NCI-H774 (cell line): ENCODE results near the gene LRRTM4.
"Not testable (repeated sequence)": the region's sequence is repeated elsewhere in the genome, so short reads cannot be mapped to it uniquely, and the experiment has no call there.

ENCODE experiments used
- DNase-seq: peaks from one replicate; lab custom pipeline; 2025; lab: John Stamatoyannopoulos, UW

Gene LRRTM4

DNA sequence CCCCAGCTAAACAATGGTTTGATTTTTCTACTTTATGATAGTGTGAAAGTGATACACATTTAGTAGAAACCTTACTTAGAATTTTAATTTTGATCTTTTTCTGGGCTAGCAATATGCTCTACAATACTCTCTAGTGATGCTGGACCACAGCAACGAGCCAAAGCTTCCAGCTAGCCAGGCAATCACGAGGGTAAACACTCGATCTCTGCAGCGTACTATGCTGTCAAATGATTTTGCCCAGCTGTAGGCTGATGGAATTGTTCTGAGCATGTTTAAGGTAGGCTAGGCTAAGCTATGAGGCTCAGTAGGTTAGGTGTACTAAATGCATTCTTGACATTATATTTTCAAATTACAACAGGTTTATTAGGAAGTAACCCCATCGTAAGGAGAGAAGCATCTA lies 207.5 kb downstream of the LRRTM4 start:
- DNase-seq = peak; percentile 55

DNA sequence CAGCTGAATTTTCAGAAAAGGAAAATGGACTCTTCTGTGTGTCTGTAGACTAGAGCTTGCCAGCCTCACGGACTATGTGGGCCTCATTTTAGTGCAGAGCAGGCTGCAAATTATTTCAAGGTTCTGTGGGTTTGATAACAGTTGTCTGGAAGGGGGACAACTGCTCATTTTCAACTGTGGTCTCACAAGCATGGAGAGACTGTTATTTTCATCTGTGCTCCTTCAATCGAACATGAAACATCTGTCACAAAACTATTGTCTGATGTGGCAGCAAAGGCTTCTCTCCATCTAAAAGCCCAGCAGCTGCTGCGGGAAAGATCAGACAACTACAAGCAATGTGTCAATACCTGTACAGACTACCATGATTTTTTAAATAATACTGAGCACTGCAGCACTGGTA lies 211.8 kb downstream of the LRRTM4 start:
- no peak for DNase-seq

DNA sequence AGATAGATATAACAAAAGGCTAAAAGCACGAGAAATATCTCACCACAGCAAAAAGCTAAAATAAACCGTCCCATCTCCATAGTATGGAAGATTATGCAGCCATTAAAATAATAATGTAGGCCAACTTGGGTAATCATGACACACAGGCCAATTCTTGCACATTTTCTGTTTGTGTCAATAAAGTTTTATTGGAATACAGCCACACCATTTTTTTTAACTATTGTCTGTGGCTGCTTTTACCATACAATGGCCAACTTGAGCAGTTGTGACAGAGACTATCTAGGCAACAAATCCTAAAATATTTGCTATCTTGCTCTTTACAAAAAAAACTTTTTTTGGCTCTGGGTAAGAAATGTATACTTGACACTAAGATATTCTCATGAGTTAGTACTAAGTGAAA lies 212.5 kb downstream of the LRRTM4 start:
- DNase-seq = no peak

DNA sequence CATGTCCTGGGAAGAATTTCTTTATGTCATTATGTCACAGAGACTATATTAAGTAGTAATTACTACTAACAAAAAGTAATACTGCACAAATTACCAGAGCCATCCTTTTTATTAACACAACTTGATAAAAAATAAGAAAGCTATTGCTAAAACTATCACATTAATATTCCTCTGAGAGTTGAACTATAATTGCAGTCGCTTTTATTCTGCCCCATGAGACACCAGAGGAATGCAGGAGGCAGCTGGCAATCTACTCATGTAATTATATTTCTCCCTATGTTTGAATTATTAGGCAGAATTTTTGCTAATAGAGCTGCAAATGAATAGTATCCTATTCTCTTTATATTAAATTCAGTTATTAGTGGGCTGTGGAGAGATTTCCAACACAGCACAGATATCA lies 220.7 kb downstream of the LRRTM4 start:
- DNase-seq = no peak

DNA sequence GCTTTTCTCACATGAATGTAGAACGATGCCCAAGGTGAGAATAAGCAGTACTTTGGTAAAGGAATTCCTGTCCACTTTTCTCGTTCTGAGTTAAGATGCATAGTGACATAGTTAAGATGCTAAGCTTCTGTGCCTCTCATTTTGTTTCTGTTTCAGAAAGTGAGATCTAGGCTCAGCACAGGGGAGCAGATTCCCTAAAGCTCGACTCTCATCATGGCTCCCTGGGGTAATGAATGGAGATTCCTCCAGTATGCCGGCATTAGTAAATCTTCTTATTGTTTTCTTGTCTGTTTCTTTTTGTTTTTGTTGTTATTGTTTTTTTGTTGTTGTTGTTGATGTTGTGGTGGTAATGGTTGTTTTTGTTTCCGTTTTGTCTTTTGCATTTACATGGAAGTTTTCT lies 225.4 kb downstream of the LRRTM4 start:
- DNase-seq = no peak

DNA sequence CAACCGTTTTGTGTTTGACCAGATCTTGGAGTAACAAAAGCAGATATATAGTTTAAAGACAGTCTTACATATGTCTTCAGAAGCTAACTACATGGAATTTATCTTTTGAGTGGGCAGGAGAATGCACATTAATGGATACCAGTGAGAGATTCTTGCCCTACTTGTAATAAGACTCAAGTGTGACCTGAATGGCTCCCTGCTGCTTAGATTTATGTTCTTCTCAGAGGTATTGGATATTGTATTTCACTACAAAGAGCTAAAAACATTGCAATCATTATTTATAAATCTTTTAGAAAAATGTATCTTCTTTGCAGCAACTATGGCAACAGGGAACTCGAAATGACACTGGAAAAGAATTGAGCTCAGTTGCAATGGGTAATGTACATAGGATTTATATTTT lies 227.7 kb downstream of the LRRTM4 start:
- DNase-seq = no peak

DNA sequence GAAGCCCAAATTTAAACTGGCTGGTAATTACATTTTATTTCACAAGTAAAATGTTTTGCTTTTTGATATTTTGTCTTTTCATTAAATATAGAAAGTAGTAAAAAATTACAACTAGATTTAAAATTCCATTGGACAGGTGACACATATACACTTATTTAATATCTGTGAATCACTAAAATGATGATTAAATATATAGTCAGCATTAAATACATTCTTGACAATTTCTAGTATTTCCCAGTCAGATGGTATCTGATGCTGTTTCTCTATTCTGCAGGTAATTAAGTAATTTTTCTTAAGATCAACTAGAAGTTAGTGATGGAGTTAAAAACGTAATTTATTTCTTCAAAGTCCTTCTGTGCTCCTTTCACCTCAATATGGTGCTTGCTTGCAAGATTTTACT lies 237.8 kb downstream of the LRRTM4 start:
- no peak for DNase-seq

DNA sequence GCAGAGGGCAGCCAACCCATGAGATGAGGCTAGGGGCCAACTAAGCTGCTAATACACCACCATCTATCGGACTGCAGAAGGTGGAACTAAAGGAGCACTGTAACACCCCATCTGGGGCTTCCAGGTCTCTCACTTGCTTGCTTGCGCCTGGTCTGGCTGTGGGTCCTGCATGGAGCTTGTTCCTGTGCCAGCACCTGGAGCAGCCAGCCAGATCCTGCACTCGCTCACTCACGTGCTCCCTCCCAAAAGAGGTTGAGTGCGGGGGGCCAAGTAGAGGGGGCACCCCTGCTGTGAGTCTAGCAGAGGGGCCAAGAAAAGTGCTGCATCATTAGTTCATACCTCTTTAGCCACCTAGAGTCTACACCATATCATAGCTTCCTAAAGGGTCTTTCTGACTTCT lies 250.9 kb downstream of the LRRTM4 start:
- no peak for DNase-seq

DNA sequence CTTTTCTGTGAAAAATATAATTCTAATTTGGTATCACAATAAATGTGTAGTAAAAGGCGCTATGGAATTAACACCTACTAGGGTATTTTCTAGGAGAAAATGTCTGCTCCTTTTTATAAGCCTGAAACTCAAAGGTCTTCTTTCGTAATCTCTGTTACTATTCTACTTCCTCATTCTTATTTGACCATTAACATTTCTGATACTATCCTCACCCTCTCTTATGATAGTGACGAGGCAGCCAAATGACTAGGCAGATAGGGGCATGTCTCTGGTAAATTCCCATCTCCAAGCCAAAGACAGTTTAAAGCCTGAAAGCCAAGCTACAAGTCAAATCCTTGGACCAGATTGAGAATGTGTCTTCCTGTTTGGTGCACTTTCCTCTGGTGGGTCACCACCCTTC lies 251.7 kb downstream of the LRRTM4 start:
- DNase-seq = no peak

DNA sequence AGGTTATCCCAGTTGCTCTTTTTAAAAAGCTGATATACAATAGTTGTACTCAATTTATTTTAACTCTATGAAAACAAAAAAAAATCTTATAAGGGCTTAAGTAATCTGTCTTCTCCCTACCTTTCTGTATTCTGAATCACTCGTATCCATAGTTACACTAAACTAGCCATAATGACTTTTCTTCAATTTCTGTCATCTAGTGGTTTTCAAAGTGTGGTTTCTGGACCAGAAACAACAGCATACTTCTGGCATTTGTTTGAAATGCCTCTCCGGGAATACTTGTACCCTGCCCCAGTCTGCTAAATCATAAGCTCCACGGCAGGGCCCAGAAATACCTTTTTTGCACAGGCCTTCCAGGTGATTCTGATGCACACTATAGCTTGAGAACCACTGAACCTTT lies 253.6 kb downstream of the LRRTM4 start:
- DNase-seq = no peak

DNA sequence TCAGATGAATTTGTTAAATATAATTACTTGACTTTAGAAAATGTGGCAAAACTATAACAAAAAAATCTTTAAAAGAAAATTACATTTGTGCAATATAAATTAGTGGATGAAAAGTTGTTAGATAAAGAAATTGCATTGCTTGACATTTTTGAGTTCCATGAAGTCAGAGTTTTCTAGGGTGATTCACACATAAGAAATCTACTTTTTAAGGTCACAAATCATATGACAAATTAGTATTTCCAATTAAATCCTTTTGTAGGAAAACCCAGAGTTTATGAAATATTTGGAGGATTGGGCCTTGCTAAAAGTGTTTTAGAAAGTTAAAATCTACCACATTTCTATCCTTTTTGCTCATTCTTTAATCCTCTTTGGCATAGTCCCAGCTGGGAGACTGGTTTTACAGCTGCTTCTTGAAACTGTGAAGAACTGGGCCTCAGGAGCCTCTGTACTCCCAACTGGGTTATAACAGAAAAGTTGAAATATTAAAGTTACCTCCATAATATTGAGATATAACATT lies 289.2 kb downstream of the LRRTM4 start:
- no peak for DNase-seq

DNA sequence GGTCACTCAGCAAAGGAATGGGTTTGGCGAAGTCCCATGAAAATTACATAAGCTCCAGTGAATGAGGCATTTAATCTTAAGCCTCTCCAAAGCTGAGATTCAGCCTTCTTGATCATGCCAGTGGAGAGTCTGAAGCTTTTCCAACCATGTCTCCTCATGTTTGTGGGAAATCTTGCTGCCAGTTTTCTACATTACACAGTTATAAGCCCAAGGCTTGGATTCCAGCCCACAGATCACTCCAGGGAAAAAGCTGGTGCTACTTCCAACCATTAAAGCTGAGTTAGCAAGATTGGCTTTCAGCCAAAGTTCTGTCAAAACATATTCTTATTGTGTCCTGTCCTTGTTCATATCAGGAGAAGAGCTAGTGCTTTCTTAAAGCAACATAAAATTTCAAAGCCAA lies 293.8 kb downstream of the LRRTM4 start:
- DNase-seq = no peak

DNA sequence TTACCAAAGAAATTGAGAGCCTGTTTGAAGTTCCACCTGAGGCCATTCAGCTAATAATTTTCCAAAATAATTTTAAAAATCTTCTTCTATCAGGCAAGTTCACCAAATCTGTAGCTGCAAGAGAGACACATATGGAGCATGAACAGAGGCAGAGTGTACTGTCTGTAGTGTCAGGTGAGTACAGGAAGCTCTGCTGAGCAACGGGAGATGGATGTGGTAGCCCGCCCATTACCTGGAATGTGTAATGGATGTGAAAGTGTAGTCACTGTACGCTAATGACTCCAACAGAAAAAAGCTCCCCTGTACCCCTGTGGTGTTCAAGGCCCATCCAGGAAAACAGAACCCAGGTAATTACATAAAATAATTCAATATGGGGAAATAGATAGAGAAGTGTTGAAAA lies 311.5 kb downstream of the LRRTM4 start:
- DNase-seq = no peak

DNA sequence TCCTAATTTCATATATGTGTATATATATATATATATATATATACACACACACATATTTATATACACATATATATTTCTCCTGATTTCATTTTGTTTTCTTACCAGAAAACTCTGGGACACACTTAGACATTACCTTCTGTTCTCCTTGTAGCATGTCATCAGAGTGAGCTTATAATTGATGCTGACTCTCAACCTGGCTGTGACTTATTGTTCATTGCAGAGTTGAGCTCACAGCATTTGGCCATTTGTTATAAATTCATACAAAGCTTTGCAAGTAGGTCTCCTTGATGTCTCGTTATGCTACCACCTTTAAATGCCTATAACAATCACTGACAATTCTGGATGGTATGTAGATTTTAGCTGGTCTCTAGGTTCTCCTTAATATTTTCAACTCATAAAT lies 314.8 kb downstream of the LRRTM4 start:
- no peak for DNase-seq

DNA sequence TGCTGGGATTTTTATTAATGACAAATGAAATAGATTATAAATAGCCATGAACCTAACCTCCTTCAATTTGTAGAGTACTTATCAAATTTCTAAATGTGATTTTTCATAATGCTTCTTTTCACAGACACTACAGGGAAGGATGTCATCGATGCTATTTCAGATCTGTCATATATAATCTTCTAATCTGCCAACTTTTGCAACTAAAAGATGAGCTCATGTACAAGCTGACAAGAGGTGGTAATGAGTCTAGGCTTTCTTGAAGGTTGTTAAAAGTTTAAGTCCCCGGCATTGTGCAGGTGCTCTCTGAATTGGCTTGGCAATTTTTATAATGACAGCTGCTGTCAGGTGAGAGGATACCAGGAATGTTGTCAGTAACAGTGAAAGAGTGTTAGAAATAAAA lies 320.4 kb downstream of the LRRTM4 start:
- DNase-seq = no peak

DNA sequence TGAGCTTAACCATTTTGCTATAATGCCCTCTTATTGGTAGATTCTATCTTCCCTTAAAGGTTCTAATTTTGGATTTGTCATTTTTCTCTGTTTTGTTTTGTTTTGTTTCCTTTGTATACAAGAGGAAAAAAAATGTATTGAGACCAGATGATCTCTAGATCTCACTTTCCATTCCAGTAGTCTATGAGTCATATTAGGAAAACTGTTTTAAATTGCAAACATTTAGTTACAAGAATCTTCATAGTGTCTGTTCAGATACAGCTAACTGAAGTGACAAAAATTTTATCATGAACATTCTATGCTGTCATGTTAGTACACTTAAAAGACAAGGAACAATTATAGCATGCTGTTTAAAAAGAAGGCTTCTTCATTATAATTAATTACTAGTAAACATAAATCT lies 322.8 kb downstream of the LRRTM4 start:
- no peak for DNase-seq

DNA sequence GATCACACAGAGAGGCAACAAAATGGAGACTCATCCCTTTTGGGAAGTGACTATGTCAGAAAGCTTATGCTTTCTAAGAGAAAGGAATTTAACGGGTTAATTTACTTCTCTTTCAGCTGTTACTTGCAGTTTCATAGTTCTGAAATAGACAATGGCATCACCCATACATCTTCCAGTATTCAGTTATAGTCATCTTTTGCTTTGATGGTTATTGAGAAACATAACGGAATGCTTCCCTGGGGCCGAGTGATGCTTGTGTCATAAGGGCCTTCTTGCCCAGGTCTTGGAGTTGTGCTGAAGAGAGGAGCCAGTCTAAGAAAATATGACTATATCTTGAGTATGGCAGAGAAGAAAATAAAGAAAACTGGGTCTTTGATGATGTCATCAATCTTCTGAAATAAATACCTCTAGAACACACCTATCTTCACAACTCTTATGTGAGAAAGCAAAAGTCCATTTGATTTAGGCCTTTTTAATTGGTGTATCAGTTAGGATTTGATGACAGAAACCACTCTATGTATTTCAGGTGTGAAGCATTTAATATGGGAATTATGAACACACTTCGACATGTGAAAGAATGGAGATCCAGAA lies 328.2 kb downstream of the LRRTM4 start:
- DNase-seq = no peak

DNA sequence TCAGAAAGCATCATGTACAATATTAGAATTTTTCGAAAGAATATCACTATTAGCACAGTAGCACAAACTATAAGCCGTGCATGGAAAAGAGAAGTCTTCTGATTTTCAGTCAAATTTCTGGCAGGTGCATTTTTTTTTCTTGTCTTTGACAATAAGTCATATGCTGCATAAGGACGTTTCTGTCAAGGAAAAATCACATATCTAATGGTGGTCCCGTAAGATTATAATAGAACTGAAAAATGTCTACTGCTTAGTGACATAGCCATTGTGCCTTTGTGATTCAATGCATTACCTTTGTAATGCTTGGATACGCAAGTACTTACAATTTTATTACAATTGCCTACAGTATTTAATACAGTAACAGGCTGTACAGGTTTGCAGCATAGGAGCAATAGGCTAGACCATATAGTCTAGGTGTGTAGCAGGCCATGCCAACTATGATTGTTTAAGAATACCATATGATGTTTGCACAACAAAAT lies 329.3 kb downstream of the LRRTM4 start:
- DNase-seq = no peak

DNA sequence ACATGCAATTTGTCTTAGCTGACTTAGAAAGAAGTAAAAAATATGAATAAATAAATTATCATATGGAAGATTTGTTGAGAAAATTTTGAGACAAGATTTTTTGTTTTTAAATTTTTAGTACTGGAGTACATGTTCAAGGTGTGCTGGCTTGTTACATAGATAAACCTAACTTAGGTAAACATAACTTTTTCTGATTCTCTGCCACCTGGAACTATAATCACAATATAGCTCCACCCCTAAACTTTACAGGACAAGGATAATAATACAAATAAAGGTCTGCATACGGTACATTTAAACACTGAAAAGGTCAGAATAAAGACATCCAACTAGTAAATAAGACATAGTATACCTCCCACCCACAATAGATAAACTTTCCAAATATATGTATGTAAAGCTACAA lies 330.5 kb downstream of the LRRTM4 start:
- DNase-seq = no peak

DNA sequence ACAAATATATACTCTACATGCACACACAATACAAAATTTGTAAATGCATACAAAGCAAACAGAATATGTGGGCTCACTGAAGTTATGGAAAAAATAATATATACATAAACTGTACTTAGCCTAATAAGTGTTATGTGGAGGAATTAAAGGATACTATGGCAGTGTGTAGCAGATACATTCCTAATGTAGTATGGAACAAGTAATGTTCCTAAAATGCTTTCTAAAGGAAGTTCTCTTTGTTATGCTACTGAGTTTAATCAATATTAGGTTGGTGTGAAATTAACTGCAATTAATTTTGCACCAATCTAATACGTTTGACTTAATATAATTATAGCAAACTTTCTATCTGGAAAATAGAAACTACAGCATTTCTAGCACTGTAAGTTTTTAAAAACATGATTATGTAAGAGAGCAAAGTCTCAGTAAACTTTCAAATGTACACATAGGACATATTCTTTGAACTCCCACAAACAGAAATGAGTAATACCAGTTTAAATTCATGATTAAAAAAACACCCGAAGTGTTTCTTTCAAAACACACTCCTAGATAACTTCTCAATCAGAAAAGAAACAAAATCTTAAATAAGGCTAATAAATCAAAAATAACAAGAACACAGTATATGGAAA lies 331.3 kb downstream of the LRRTM4 start:
- DNase-seq = no peak

DNA sequence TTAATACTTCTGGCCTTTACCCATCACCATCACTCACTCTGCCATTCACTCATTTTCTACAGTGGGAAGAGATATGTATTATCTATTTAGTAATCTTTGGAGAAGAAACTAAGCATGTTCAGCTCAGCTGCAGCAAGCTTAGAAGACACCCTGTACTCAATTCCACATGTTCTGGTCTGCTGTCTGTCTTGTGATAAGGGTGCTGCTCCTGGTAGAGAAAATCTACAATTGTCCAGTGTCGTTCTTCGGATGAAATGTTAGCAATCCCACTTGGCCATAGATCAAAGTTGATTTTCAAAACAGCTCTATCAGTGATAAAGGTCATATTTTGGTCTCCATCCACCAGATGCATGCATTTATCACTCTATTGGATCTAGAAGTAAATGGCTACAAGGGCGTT lies 337.1 kb downstream of the LRRTM4 start:
- DNase-seq = no peak

DNA sequence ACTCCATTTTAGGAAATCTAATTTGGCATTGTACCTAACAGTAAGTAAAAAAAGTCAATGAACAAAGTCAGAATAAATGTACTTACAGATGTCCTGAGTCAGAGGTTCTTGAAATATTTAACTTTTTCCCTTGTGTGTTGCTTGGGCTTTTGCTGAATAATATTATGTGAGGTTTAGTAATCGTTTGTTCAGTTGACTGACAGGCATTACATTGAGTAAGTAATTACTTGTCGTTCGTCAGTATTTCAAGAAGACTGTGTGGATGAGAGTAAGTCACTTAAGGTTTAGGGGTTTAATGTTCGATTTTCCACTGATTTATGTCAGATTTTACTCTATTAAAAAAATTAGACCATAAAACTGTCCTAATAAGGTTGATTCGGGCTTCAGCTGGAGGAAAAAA lies 342.9 kb downstream of the LRRTM4 start:
- no peak for DNase-seq

DNA sequence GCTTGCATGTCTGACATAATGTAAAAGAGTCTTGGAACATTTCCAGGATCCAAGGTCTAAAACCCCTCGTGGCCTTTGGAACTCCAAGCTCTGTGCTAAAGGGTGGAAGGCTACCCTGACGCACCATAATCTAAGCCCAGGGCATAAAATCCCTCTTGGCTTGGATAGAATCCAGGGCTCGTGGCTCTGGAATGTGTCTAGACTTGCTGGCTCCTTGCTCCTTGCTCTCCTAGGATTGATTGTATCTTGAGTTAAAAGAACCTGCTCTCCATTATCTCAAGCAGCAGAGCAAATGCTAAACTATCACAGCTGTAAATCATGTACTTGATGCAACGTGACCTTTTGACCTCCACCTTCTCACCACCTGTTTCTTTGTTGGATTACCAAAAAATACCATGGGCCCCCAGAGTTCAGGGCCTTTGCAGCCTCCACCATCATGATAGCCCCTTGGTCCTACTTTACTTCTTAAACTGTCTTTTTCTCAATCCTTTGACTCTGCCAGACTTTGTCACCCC lies 346.9 kb downstream of the LRRTM4 start:
- DNase-seq = not testable (repeated sequence)

DNA sequence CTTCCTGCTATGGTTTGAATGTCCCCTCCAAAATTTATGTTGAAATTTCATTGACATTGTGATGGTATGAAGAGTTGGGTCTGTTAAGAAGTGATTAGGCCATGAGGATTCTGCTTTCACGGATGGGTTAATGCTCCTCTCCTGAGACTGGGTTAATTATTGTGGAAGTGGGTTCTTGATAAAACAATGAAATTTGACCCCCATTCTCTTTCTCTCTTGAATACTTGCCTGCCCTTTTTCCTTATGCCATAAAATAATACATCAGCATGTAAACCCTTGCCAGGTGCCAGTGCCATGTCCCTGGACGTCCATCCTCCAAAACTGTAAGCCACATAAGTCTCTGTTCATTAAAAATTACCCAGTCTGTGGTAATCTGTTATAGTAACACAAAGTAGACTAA lies 352.8 kb downstream of the LRRTM4 start:
- DNase-seq = no peak
